ENCODE data around the gene DLGAP1. TPM values are rescaled to one million over a fixed set of nuclear protein-coding genes. Genes with fewer than 3 reads are reported as not detected.

DLGAP1 gene
- polyA plus RNA-seq, 1 of the 3 experiments (the other 2 are of a cell fraction) = not detected

DNA sequence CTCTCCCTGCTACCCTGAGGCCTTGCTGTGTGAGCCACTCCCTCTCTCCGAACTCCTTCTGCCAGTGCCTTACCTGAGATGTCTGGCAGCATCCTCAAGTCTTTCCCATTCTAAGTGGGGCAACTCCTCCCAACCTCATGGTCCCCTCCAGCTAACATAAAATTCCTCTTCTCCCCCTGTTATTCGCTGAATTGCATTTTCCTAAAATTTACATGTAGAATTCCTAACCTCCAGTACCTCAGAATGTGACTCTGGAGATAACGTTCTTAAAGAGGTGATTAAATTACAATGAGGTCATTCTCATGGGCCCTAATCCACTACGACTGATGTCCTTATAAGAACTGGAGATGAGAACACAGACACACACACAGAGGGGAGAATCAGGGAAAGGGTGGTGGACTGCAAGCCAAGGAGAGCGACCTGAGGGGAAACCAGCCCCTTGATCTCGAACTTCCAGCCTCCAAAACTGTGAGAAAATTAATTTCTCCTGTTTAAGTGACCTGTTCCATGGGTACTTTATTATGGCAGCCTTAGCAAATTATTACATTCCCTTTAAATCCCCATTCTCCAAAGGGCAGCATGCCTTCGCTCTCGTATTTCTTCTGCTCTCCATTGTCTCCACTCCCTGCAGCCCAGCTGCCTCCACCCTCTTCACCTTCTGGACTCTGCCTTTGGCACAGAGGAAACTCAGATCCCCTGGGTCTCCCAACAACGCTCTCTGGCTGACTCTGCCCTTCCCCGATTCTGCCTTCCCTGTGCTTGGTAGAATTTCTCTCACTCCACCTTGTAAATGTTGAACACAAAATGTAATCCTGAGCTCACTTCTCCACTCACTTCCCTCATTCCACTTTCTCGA is 934.6 kb downstream of the DLGAP1 start:
- H3K4me3 ChIP-seq (ENCODE audit: low read depth in 2 of 2, low read length in 1 of 2) = no peak overlapping the region
- H3K9me3 ChIP-seq = no peaks in the 10 kb centered on the region
- H3K9ac ChIP-seq = no peak overlapping the region
- H3K4me1 ChIP-seq (ENCODE audit: control insufficient read depth in 1 of 2, insufficient read depth in 2 of 2, low read depth in 1 of 2, low read length in 1 of 2) = no peaks in the 10 kb centered on the region
- no peak overlapping the region for H3K27ac ChIP-seq (ENCODE audit: low read depth in 2 of 2, low read length in 1 of 2)
- DNase-seq = no peak
- H4K20me1 ChIP-seq (ENCODE audit: insufficient read depth) = no peaks in the 10 kb centered on the region
- no peaks in the 10 kb centered on the region for H3K9me2 ChIP-seq
- H3K79me2 ChIP-seq (ENCODE audit: insufficient read depth) = no peaks in the 10 kb centered on the region
- 66% methylated on average over 11 of the region's 11 CpGs for whole genome bisulfite sequencing (ENCODE audit: low lambda C conversion rate)
- H2AFZ ChIP-seq (ENCODE audit: low read depth) = no peak overlapping the region
- no peaks in the 10 kb centered on the region for H3K36me3 ChIP-seq (replicated peaks in 1 of 2; ENCODE audit: control insufficient read depth in 1 of 2, insufficient read depth in 2 of 2, low read length in 1 of 2)
- ChIA-PET POLR2A (no interaction called here), CTCF (interaction anchor here (0.6 to 1.1 kb wide), 2 partner anchors 10 to 66 kb away, joined by 3 read pairs; no protein-coding TSS in a partner anchor)
- H3F3A ChIP-seq (replicated peaks; ENCODE audit: insufficient read depth) = no peaks in the 10 kb centered on the region
- no peaks in the 10 kb centered on the region; the same call in 1 of the 2 replicates for H3K27me3 ChIP-seq (ENCODE audit: insufficient read depth)
- TF ChIP-seq, protein P1, sequence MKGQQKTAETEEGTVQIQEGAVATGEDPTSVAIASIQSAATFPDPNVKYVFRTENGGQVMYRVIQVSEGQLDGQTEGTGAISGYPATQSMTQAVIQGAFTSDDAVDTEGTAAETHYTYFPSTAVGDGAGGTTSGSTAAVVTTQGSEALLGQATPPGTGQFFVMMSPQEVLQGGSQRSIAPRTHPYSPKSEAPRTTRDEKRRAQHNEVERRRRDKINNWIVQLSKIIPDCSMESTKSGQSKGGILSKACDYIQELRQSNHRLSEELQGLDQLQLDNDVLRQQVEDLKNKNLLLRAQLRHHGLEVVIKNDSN (IDR thresholded peaks at IDR 0.05; ENCODE audit: borderline replicate concordance, low read depth) = no peak
- TF ChIP-seq, protein P2, sequence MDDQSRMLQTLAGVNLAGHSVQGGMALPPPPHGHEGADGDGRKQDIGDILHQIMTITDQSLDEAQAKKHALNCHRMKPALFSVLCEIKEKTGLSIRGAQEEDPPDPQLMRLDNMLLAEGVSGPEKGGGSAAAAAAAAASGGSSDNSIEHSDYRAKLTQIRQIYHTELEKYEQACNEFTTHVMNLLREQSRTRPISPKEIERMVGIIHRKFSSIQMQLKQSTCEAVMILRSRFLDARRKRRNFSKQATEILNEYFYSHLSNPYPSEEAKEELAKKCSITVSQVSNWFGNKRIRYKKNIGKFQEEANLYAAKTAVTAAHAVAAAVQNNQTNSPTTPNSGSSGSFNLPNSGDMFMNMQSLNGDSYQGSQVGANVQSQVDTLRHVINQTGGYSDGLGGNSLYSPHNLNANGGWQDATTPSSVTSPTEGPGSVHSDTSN (IDR thresholded peaks at IDR 0.05) = no peak
- TF ChIP-seq, protein P3, sequence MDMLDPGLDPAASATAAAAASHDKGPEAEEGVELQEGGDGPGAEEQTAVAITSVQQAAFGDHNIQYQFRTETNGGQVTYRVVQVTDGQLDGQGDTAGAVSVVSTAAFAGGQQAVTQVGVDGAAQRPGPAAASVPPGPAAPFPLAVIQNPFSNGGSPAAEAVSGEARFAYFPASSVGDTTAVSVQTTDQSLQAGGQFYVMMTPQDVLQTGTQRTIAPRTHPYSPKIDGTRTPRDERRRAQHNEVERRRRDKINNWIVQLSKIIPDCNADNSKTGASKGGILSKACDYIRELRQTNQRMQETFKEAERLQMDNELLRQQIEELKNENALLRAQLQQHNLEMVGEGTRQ (IDR thresholded peaks at IDR 0.05; ENCODE audit: borderline replicate concordance, low read depth, low read length) = no peak
- TF ChIP-seq, protein P4, sequence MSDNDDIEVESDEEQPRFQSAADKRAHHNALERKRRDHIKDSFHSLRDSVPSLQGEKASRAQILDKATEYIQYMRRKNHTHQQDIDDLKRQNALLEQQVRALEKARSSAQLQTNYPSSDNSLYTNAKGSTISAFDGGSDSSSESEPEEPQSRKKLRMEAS (IDR thresholded peaks at IDR 0.05; ENCODE audit: low read depth) = no peak
- TF ChIP-seq ELF1 (IDR thresholded peaks at IDR 0.05) (no peak), FOXM1 (IDR thresholded peaks at IDR 0.05; ENCODE audit: low read depth) (no peak), EZH2phosphoT487 (IDR thresholded peaks at IDR 0.05; ENCODE audit: borderline replicate concordance, low read depth) (no peak)
- TF ChIP-seq, protein P5, sequence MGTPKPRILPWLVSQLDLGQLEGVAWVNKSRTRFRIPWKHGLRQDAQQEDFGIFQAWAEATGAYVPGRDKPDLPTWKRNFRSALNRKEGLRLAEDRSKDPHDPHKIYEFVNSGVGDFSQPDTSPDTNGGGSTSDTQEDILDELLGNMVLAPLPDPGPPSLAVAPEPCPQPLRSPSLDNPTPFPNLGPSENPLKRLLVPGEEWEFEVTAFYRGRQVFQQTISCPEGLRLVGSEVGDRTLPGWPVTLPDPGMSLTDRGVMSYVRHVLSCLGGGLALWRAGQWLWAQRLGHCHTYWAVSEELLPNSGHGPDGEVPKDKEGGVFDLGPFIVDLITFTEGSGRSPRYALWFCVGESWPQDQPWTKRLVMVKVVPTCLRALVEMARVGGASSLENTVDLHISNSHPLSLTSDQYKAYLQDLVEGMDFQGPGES (IDR thresholded peaks at IDR 0.05; ENCODE audit: low read depth, low read length) = no peak
- H3K4me2 ChIP-seq = no peak overlapping the region
